ENCODE data around the gene MRPL14. TPM values are rescaled to one million over a fixed set of nuclear protein-coding genes. Genes with fewer than 3 reads are reported as not detected.
"Not testable (repeated sequence)": the region's sequence is repeated elsewhere in the genome, so short reads cannot be mapped to it uniquely, and the experiment has no call there.

MRPL14 gene
- total RNA-seq, 1 experiment from 2014 or later = 80.1 TPM

DNA sequence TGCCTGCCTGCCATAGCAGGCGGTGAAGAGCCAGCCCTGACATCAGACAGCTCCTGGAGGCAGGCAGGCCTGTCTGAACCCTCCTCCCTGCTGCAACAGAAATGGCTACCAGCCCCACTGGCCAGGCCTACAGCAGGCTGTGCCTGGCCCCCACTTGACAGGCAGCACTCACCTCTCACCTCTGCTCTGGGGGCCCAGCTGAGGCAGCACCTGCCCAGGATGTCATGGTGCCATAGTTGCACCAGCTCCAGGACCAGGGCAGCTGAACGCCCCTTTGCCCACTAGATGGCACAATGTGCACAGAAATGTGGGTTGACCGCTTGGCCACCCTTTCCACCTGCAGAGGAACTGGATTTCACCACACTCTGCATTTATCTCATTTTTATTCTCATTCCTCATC is 30.6 kb downstream of the MRPL14 start:
- H3K4me3 ChIP-seq (ENCODE audit: low read length) = no peak overlapping the region
- no peaks in the 10 kb centered on the region for H3K9me2 ChIP-seq (replicated peaks; ENCODE audit: insufficient read depth, low read length)
- H3K4me2 ChIP-seq (ENCODE audit: low read depth, low read length, poor library complexity, severe bottlenecking) = no peak overlapping the region
- H3K4me1 ChIP-seq (ENCODE audit: low read length) = peaks cover 3% of the 10 kb centered on the region; the same call in 1 of the 2 replicates
- peaks cover 14% of the 10 kb centered on the region for H4K20me1 ChIP-seq (ENCODE audit: insufficient read depth, low read depth, low read length)
- no peaks in the 10 kb centered on the region for H3K27me3 ChIP-seq (ENCODE audit: low read length)
- no peaks in the 10 kb centered on the region for H3K9me3 ChIP-seq (ENCODE audit: low read length)
- H3K27ac ChIP-seq (ENCODE audit: low read length) = no peak overlapping the region
- H3K36me3 ChIP-seq (ENCODE audit: insufficient read depth, low read length) = no peaks in the 10 kb centered on the region
- no peak overlapping the region for H2AFZ ChIP-seq (ENCODE audit: low read length)
- H3K79me2 ChIP-seq (ENCODE audit: low read length) = no peaks in the 10 kb centered on the region
- no peak overlapping the region for H3K9ac ChIP-seq (ENCODE audit: low read length)
- peak; percentile 91 for DNase-seq

DNA sequence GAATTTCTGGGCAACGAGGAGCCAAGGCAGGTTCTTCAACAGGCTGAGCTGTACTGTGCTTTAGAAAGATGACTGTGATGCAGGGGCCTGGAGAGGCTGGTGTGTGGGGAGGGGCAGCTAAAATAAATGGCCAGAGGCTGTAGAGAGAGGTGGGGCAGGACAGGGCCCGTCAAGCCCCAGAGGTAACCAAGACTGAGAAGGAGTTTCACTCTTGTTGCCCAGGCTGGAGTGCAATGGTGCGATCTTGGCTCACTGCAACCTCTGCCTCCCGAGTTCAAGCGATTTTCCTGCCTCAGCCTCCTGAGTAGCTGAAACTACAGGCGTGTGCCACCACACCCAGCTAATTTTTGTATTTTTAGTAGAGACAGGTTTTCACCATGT is 32.0 kb downstream of the MRPL14 start:
- H3K27ac ChIP-seq (ENCODE audit: low read length); H3K36me3 ChIP-seq (ENCODE audit: insufficient read depth, low read length); H3K4me3 ChIP-seq (ENCODE audit: low read length); H2AFZ ChIP-seq (ENCODE audit: low read length); H3K79me2 ChIP-seq (ENCODE audit: low read length); H3K9me3 ChIP-seq (ENCODE audit: low read length); H3K9ac ChIP-seq (ENCODE audit: low read length); DNase-seq; H3K9me2 ChIP-seq (replicated peaks; ENCODE audit: insufficient read depth, low read length); H3K27me3 ChIP-seq (ENCODE audit: low read length); H3K4me2 ChIP-seq (ENCODE audit: low read depth, low read length, poor library complexity, severe bottlenecking): not testable (repeated sequence)
- peaks cover 11% of the 10 kb centered on the region for H3K4me1 ChIP-seq (ENCODE audit: low read length)
- peaks cover 16% of the 10 kb centered on the region for H4K20me1 ChIP-seq (ENCODE audit: insufficient read depth, low read depth, low read length)

DNA sequence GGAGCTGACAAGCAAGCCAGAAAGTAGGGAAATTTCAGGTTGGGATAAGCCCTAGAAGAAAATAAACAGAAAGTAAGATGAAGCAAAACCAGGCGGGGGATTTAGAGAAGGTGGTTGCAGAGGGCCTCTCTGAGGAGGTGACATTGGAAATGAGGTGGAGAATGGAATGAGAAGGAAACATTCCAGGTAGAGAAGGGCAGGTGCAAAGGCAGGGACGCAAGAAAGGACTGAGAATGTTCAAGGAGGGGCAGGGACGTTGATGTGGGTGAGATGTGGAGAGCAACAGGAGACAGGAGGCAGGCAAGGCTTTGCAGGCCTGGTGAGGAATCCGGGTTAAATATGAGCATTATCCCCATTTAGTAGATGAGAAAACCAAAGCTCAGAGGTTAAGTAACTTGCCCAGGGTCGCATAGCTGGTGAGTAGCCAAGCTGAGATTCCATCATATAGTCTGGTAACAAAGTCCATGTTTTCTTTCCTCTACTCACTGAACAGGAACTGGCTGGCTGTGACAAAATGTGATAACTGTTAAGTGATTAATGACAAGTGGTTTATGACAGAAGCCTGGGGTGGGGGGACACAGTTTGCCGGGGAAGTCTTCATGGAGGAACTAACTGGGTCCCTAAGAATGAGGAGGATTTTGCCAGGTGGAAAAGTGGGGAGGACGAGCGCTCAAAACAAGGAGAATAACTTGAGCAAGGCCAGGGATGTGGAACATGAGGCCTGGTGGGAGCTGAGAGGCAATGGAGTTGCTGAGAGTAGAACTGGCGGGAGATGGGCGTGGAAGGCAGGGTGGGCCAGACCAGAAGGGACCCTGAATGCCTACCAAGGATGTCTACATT is 32.6 kb downstream of the MRPL14 start:
- Histone ChIP-seq H3K4me1 (ENCODE audit: low read length) (peaks cover 11% of the 10 kb centered on the region), H3K9ac (ENCODE audit: low read length) (no peak overlapping the region), H3K27me3 (ENCODE audit: low read length) (no peaks in the 10 kb centered on the region), H3K27ac (ENCODE audit: low read length) (no peak overlapping the region), H3K4me2 (ENCODE audit: low read depth, low read length, poor library complexity, severe bottlenecking) (no peak overlapping the region), H3K9me2 (replicated peaks; ENCODE audit: insufficient read depth, low read length) (no peaks in the 10 kb centered on the region), H3K9me3 (ENCODE audit: low read length) (no peaks in the 10 kb centered on the region), H3K36me3 (ENCODE audit: insufficient read depth, low read length) (no peaks in the 10 kb centered on the region), H3K79me2 (ENCODE audit: low read length) (no peaks in the 10 kb centered on the region), H4K20me1 (ENCODE audit: insufficient read depth, low read depth, low read length) (peaks cover 16% of the 10 kb centered on the region), H3K4me3 (ENCODE audit: low read length) (no peak overlapping the region), H2AFZ (ENCODE audit: low read length) (no peak overlapping the region)
- no peak for DNase-seq

DNA sequence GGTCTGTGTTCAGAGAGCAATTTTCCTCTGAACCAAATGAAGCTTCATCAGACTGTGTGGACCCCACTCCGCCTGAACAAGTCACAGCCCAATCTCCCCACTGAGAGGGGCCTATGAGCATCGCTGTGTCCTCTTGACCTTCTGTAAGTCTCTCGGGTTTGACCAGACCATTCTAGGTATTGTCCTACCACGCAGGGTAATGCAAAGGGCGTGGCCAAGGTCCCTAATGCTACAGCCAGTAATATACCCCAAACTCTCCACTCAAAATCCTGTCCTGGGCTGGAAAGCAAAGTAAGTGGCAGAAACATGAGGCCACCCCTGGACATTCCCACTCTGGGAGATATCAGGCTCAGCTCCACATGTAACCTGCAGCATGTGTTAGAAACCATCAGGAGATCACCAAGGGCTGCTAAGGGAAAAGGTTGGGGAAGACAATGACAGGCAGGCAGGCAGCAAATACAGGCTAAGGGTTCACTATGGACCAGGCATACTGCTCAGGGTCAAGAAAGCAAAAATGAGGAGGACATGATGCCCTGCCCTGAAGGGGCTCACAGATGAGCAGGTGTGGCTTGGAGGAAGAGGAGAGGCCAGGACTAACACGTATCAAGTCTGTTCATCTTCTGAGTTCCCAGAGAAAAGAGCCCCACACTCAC is 33.4 kb downstream of the MRPL14 start:
- Histone ChIP-seq H3K36me3 (ENCODE audit: insufficient read depth, low read length) (no peaks in the 10 kb centered on the region), H3K4me1 (ENCODE audit: low read length) (peaks cover 11% of the 10 kb centered on the region), H3K9me3 (ENCODE audit: low read length) (no peaks in the 10 kb centered on the region), H3K4me2 (ENCODE audit: low read depth, low read length, poor library complexity, severe bottlenecking) (no peak overlapping the region), H3K9ac (ENCODE audit: low read length) (no peak overlapping the region), H3K27me3 (ENCODE audit: low read length) (no peaks in the 10 kb centered on the region), H3K4me3 (ENCODE audit: low read length) (no peak overlapping the region), H4K20me1 (ENCODE audit: insufficient read depth, low read depth, low read length) (peaks cover 16% of the 10 kb centered on the region), H3K27ac (ENCODE audit: low read length) (no peak overlapping the region), H3K9me2 (replicated peaks; ENCODE audit: insufficient read depth, low read length) (no peaks in the 10 kb centered on the region), H2AFZ (ENCODE audit: low read length) (no peak overlapping the region), H3K79me2 (ENCODE audit: low read length) (no peaks in the 10 kb centered on the region)
- no peak for DNase-seq

DNA sequence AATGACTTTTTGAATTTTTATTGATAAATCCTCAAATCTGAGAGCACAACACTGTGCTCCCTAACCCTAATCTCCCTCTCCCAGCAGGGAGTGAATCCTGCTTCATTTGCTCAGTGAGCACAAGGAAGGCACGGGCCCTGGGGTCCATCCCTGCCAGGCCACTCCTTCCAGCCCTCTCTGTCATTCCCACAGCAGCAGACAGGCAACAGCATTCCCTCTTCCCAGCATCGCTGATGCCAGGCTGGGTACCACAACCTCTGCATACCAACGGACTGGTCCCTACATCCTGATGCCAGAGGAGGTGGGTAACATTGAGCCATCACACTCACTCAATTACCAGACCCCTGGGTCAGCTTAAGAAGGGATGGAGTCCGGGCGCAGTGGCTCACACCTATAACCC is 34.2 kb downstream of the MRPL14 start:
- H3K36me3 ChIP-seq (ENCODE audit: insufficient read depth, low read length) = no peaks in the 10 kb centered on the region
- H3K27ac ChIP-seq (ENCODE audit: low read length) = no peak overlapping the region
- no peak overlapping the region for H3K4me3 ChIP-seq (ENCODE audit: low read length)
- H3K9me3 ChIP-seq (ENCODE audit: low read length) = no peaks in the 10 kb centered on the region
- no peak overlapping the region for H3K9ac ChIP-seq (ENCODE audit: low read length)
- no peaks in the 10 kb centered on the region for H3K27me3 ChIP-seq (ENCODE audit: low read length)
- no peak for DNase-seq
- H3K9me2 ChIP-seq (replicated peaks; ENCODE audit: insufficient read depth, low read length) = no peaks in the 10 kb centered on the region
- H4K20me1 ChIP-seq (ENCODE audit: insufficient read depth, low read depth, low read length) = peaks cover 16% of the 10 kb centered on the region
- H2AFZ ChIP-seq (ENCODE audit: low read length) = no peak overlapping the region
- peaks cover 11% of the 10 kb centered on the region for H3K4me1 ChIP-seq (ENCODE audit: low read length)
- H3K4me2 ChIP-seq (ENCODE audit: low read depth, low read length, poor library complexity, severe bottlenecking) = no peak overlapping the region
- H3K79me2 ChIP-seq (ENCODE audit: low read length) = no peaks in the 10 kb centered on the region

DNA sequence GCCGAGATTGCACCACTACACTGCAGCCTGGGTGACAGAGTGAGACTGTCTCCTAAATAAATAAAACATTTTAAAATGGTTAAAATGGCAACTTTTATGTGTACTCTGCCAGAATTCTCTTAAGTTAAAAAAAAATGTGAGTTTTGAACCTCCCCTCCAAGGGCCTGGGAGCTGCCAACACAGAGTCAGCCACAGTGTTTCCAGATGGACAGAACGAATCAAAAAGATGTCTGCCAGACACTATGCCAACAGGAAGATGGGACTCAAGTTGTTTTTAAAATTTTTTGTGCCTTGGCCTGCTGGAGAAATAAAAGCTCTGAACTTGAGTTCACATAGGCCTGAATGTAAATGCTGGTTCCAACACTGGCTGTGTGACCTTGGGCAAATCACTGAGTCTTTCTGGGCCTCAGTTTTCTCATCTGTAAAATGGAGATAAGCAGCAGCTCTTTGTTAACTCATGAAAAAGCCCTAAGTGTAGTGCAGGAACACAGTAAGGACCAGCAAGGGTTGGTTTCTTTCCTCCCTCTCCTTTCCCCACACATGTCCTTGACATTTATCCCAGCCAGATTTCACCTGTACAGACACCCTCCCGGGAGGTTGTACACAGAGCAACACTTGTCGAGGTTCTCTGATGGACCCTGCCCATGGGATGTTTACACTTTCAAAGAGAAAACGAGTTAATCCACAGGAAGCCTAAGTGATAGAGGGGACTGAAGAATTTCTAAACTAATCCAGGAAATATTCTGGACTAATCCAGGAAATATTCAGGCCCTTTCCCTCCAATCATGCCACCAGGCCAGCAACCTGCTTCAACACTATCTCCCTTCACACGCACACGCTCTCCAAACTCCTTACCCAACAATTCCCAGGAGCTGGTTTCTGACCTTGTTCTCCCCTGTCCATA is 35.0 kb downstream of the MRPL14 start:
- peaks cover 18% of the 10 kb centered on the region for H4K20me1 ChIP-seq (ENCODE audit: insufficient read depth, low read depth, low read length)
- no peak overlapping the region for H3K4me3 ChIP-seq (ENCODE audit: low read length)
- no peaks in the 10 kb centered on the region for H3K9me3 ChIP-seq (ENCODE audit: low read length)
- H2AFZ ChIP-seq (ENCODE audit: low read length) = no peak overlapping the region
- H3K27me3 ChIP-seq (ENCODE audit: low read length) = no peaks in the 10 kb centered on the region
- peaks cover 10% of the 10 kb centered on the region for H3K4me1 ChIP-seq (ENCODE audit: low read length)
- H3K27ac ChIP-seq (ENCODE audit: low read length) = no peak overlapping the region
- no peaks in the 10 kb centered on the region for H3K79me2 ChIP-seq (ENCODE audit: low read length)
- no peaks in the 10 kb centered on the region for H3K36me3 ChIP-seq (ENCODE audit: insufficient read depth, low read length)
- no peaks in the 10 kb centered on the region for H3K9me2 ChIP-seq (replicated peaks; ENCODE audit: insufficient read depth, low read length)
- no peak overlapping the region for H3K4me2 ChIP-seq (ENCODE audit: low read depth, low read length, poor library complexity, severe bottlenecking)
- DNase-seq = no peak
- H3K9ac ChIP-seq (ENCODE audit: low read length) = no peak overlapping the region

DNA sequence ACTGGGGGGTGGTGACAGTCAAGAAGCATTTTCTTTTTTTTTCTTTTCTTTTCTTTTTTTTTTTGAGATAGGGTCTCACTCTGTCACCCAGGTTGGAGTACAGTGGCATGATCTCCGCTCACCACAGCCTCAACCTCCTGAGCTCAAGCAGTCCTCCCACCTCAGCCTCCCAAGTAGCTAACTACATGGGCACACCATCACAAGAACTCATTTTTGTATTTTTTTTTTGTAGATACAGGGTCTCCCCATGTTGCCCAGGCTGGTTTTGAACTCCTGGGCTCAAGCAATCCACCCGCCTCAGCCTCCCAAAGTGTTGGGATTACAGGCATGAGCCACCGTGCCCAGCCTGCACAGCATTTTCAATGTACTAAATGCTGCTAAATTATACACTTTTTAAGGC is 35.9 kb downstream of the MRPL14 start:
- H2AFZ ChIP-seq (ENCODE audit: low read length); H3K27me3 ChIP-seq (ENCODE audit: low read length); H3K9ac ChIP-seq (ENCODE audit: low read length); H3K9me2 ChIP-seq (replicated peaks; ENCODE audit: insufficient read depth, low read length); H3K36me3 ChIP-seq (ENCODE audit: insufficient read depth, low read length); DNase-seq; H3K27ac ChIP-seq (ENCODE audit: low read length); H3K4me3 ChIP-seq (ENCODE audit: low read length); H3K79me2 ChIP-seq (ENCODE audit: low read length); H3K9me3 ChIP-seq (ENCODE audit: low read length); H3K4me2 ChIP-seq (ENCODE audit: low read depth, low read length, poor library complexity, severe bottlenecking): not testable (repeated sequence)
- peaks cover 15% of the 10 kb centered on the region for H4K20me1 ChIP-seq (ENCODE audit: insufficient read depth, low read depth, low read length)
- H3K4me1 ChIP-seq (ENCODE audit: low read length) = peaks cover 13% of the 10 kb centered on the region

DNA sequence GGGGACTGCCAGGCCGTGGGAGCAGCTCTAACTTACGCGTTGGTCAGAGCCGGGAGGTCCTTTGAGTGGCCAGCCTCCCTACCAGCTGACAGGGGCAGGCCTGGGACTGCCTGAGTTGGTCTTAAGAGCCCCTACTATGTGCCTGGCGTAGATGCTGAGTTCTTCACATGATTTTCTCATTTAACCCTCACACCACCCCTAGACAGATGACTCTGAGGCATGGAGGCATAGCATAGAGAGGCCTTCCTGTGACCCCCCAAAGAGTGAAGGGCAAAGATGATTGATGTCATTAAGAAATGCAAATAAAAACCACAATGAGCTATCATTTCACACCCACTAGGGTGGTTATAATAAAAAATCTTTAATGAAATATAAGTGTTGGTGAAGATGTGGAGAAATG is 36.8 kb downstream of the MRPL14 start:
- Histone ChIP-seq H3K9me2 (replicated peaks; ENCODE audit: insufficient read depth, low read length) (no peaks in the 10 kb centered on the region), H2AFZ (ENCODE audit: low read length) (no peak overlapping the region), H3K4me3 (ENCODE audit: low read length) (no peak overlapping the region), H3K9me3 (ENCODE audit: low read length) (no peaks in the 10 kb centered on the region), H3K27ac (ENCODE audit: low read length) (no peak overlapping the region), H3K4me1 (ENCODE audit: low read length) (peaks cover 13% of the 10 kb centered on the region), H3K9ac (ENCODE audit: low read length) (no peak overlapping the region), H3K4me2 (ENCODE audit: low read depth, low read length, poor library complexity, severe bottlenecking) (no peak overlapping the region), H3K27me3 (ENCODE audit: low read length) (no peaks in the 10 kb centered on the region), H3K79me2 (ENCODE audit: low read length) (no peaks in the 10 kb centered on the region), H3K36me3 (ENCODE audit: insufficient read depth, low read length) (no peaks in the 10 kb centered on the region), H4K20me1 (ENCODE audit: insufficient read depth, low read depth, low read length) (peaks cover 13% of the 10 kb centered on the region)
- DNase-seq = no peak
